ENCODE data around the gene ZBTB20. TPM values are rescaled to one million over a fixed set of nuclear protein-coding genes. Genes with fewer than 3 reads are reported as not detected.
"Not testable (repeated sequence)": the region's sequence is repeated elsewhere in the genome, so short reads cannot be mapped to it uniquely, and the experiment has no call there.

Gene ZBTB20
- total RNA-seq, 3 donors from 2014 or later = 62.9 to 150 (median 109) TPM

- H3K9me3 ChIP-seq = no peaks in the 10 kb centered on the region
- H3K27ac ChIP-seq = no peak overlapping the region
- intact Hi-C loops (cut with DNase I; ENCODE audit: low total_unique reads) = no loop called here
- TF ChIP-seq, protein P1, sequence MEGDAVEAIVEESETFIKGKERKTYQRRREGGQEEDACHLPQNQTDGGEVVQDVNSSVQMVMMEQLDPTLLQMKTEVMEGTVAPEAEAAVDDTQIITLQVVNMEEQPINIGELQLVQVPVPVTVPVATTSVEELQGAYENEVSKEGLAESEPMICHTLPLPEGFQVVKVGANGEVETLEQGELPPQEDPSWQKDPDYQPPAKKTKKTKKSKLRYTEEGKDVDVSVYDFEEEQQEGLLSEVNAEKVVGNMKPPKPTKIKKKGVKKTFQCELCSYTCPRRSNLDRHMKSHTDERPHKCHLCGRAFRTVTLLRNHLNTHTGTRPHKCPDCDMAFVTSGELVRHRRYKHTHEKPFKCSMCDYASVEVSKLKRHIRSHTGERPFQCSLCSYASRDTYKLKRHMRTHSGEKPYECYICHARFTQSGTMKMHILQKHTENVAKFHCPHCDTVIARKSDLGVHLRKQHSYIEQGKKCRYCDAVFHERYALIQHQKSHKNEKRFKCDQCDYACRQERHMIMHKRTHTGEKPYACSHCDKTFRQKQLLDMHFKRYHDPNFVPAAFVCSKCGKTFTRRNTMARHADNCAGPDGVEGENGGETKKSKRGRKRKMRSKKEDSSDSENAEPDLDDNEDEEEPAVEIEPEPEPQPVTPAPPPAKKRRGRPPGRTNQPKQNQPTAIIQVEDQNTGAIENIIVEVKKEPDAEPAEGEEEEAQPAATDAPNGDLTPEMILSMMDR (IDR thresholded peaks at IDR 0.05) = no peak
- TF ChIP-seq POLR2AphosphoS5 (IDR thresholded peaks at IDR 0.05) (no peak), POLR2A (IDR thresholded peaks at IDR 0.05) (no peak)
- H3K4me3 ChIP-seq = no peak overlapping the region
- no peak for DNase-seq (ENCODE audit: low spot score in 2 of 2)
- H3K36me3 ChIP-seq = no peaks in the 10 kb centered on the region
- H3K27me3 ChIP-seq = no peaks in the 10 kb centered on the region
- no peaks in the 10 kb centered on the region for H3K4me1 ChIP-seq
Measured at GRCh38 chr3:114823061-114823460, 324.0 kb downstream of the ZBTB20 start.

- H3K27ac ChIP-seq = no peak overlapping the region
- H3K4me3 ChIP-seq = no peak overlapping the region
- no peak for DNase-seq (ENCODE audit: low spot score in 2 of 2)
- H3K27me3 ChIP-seq = no peaks in the 10 kb centered on the region
- H3K9me3 ChIP-seq = peaks cover 0 to 6% of the 10 kb centered on the region in 2 donors
- no peaks in the 10 kb centered on the region for H3K4me1 ChIP-seq
- intact Hi-C loops (cut with DNase I; ENCODE audit: low total_unique reads) = no loop called here
- no peaks in the 10 kb centered on the region for H3K36me3 ChIP-seq
- no peak for TF ChIP-seq POLR2AphosphoS5 (IDR thresholded peaks at IDR 0.05)
- TF ChIP-seq, protein P1 (IDR thresholded peaks at IDR 0.05) = no peak
- no peak for TF ChIP-seq POLR2A (IDR thresholded peaks at IDR 0.05)
Measured at GRCh38 chr3:114816052-114816451, 331.0 kb downstream of the ZBTB20 start.

- H3K4me3 ChIP-seq; intact Hi-C loops (cut with DNase I; ENCODE audit: low total_unique reads); H3K27ac ChIP-seq; DNase-seq (ENCODE audit: low spot score in 2 of 2); H3K36me3 ChIP-seq; H3K9me3 ChIP-seq; H3K27me3 ChIP-seq; H3K4me1 ChIP-seq: not testable (repeated sequence)
Measured at GRCh38 chr3:114812541-114813238, 334.4 kb downstream of the ZBTB20 start.

- H3K4me1 ChIP-seq = no peaks in the 10 kb centered on the region
- DNase-seq (ENCODE audit: low spot score in 2 of 2) = no peak
- H3K27ac ChIP-seq = no peak overlapping the region
- no peaks in the 10 kb centered on the region for H3K27me3 ChIP-seq
- H3K36me3 ChIP-seq = no peaks in the 10 kb centered on the region
- peaks cover 0 to 6% of the 10 kb centered on the region in 2 donors for H3K9me3 ChIP-seq
- TF ChIP-seq, protein P1 (IDR thresholded peaks at IDR 0.05) = no peak
- TF ChIP-seq POLR2A (IDR thresholded peaks at IDR 0.05) (no peak), POLR2AphosphoS5 (IDR thresholded peaks at IDR 0.05) (no peak)
- no peak overlapping the region for H3K4me3 ChIP-seq
- intact Hi-C loops (cut with DNase I; ENCODE audit: low total_unique reads) = no loop called here
Measured at GRCh38 chr3:114809668-114810413, 337.2 kb downstream of the ZBTB20 start.

DNA sequence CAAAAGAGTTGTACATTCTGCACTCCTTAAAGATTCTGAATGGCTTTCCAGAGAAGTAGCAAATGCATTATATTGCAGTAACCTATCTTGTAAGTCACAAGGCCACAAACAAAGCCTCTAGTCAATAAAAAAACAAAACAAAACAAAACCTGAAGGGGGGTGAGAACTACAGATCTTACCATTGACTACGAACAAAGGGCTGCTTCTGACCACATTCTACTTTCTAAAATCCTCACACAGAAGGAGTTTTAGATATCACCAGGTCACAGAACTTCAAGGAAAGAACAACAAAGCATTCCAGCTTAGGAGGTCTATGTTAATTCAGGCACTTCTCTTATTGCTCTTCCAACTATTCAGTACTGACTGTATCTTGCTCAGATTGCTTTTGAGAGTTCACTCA, 343.0 kb downstream of the ZBTB20 start:
- intact Hi-C loops (cut with DNase I; ENCODE audit: low total_unique reads) = no loop called here
- H3K4me3 ChIP-seq = no peak overlapping the region
- no peaks in the 10 kb centered on the region for H3K27me3 ChIP-seq
- H3K4me1 ChIP-seq = no peaks in the 10 kb centered on the region
- no peaks in the 10 kb centered on the region for H3K36me3 ChIP-seq
- H3K27ac ChIP-seq = no peak overlapping the region
- no peak for DNase-seq (ENCODE audit: low spot score in 2 of 2)
- no peak for TF ChIP-seq POLR2A (IDR thresholded peaks at IDR 0.05)
- TF ChIP-seq, protein P1 (IDR thresholded peaks at IDR 0.05) = no peak
- TF ChIP-seq POLR2AphosphoS5 (IDR thresholded peaks at IDR 0.05) = no peak
- H3K9me3 ChIP-seq = no peaks in the 10 kb centered on the region
